ENCODE measurements around the gene MAP3K13. TPM values are rescaled to one million over a fixed set of nuclear protein-coding genes. Genes with fewer than 3 reads are reported as not detected.

MAP3K13 gene
- total RNA-seq, 4 donors from 2014 or later: 7.6 to 20.9 (median 14.4) TPM

DNA sequence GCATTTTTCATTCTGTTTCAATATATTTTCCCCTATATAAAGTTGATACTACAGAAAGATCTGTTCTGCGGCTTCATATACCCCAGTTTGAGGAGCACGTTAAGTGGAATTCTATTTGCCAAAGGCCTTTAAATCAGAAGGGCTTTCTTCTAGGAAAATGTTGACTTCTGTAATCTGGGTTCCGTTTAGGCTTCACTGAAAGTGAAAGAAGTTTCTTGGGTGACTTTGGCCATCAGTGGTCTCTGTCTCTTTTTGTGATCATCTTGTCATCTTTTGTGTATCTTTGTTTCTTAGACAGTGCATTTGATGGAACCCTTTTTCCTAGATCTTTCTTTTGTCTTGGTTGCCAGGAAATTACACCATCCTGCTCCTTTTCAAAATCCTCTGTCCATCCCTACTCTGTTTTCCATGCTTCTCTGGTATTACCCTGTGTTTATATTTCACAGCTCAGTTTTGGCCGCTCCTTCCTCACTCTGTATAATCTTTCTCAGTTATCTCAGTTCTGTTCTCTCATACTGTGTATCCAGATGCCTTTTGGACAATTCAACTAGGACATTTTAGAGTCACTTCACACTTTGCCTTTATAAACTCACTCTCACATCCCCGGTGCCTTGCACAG, 40.7 kb upstream of the MAP3K13 start:
- TF ChIP-seq, protein P1, sequence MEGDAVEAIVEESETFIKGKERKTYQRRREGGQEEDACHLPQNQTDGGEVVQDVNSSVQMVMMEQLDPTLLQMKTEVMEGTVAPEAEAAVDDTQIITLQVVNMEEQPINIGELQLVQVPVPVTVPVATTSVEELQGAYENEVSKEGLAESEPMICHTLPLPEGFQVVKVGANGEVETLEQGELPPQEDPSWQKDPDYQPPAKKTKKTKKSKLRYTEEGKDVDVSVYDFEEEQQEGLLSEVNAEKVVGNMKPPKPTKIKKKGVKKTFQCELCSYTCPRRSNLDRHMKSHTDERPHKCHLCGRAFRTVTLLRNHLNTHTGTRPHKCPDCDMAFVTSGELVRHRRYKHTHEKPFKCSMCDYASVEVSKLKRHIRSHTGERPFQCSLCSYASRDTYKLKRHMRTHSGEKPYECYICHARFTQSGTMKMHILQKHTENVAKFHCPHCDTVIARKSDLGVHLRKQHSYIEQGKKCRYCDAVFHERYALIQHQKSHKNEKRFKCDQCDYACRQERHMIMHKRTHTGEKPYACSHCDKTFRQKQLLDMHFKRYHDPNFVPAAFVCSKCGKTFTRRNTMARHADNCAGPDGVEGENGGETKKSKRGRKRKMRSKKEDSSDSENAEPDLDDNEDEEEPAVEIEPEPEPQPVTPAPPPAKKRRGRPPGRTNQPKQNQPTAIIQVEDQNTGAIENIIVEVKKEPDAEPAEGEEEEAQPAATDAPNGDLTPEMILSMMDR (IDR thresholded peaks at IDR 0.05; ENCODE audit: low read depth): no peak

DNA sequence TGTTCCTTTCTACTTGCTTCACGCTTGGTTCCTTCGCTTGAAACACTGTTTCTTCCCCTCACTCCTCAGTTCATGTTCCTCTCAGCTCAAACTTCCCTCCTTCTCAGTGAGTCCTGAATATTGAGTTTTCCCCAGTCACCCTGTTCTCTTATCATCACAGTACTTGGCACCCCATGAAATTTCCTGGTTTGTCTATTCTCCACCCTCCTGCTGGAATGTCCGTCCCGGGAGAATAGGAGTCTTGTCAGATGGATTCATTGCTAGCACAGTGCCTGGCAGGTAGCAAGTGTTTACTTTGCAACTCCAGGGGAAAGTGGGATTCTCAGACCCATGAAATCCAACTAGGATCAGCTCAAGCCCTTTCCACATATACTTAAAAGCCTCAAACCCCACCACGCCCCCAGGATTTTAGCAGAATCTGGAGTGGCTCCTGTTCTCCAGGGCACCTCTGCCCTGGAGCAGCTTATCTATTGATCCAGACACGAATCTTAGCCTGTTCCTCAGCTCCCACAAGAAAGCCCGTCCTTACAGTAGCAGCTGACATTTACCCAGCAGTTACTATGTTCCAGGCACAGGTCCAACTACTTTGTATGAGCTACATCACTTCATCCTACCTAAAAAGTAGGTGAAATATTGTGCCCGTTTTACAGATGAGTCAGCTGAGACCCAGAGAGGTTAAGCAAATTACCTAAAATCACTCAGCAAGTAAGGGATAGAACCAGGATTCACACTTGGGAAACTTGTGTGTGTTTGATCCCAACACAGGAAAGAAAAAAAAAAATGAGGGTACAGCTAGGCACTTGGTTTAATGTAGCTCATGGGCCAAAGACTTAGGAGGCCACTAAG, 36.8 kb upstream of the MAP3K13 start:
- TF ChIP-seq, protein P1 (IDR thresholded peaks at IDR 0.05; ENCODE audit: low read depth): no peak

DNA sequence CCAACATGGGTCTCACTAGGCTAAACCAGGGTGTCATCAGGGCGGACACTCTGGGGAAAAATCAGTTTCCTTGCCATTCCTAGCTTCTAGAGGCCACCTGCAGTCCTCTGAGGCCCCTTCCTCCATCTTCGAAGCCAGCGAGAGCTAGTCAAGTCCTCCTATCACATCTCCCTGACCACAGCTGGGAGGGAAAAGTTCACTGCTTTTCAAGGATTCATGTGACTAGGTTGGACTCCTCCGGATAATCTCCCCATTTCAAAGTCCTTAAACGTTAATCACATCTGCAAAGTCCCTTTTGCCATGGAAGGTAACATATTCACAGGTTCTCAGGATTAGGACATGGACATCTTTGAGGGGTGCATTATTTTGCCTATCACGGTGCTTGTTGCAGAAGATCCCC, 35.9 kb upstream of the MAP3K13 start:
- TF ChIP-seq, protein P1 (IDR thresholded peaks at IDR 0.05; ENCODE audit: low read depth): no peak

DNA sequence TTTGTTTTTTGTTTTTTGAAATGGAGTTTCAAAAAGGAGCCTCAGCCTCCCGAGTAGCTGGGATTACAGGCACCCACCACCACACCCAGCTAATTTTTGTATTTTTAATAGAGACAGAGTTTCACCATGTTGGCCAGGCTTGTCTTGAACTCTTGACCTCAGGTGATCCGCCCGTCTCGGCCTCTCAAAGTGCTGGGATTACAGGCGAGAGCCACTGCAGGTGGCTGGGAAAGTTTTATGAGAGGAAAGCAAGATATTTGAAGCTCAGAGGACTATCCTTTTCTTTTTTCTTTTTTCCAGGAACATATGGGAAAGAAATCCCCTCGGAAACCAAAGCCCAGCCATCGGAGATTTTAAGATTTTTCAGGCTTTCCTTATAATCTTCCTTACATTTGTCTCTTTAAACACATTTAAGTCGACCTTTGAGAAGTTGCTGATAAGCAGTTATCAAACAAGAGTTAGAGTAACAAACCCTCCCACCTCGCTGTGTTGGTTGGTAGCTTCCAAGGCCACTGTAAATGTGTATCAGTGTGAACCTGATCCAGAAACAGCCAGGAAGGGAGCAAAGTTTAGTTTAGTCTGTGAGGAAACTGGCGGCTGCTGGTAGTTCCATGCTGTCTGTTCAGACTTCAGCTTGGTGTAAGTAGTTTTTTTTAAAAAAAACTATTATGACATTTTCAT, 34.5 kb upstream of the MAP3K13 start:
- TF ChIP-seq, protein P1 (IDR thresholded peaks at IDR 0.05; ENCODE audit: low read depth): no peak

DNA sequence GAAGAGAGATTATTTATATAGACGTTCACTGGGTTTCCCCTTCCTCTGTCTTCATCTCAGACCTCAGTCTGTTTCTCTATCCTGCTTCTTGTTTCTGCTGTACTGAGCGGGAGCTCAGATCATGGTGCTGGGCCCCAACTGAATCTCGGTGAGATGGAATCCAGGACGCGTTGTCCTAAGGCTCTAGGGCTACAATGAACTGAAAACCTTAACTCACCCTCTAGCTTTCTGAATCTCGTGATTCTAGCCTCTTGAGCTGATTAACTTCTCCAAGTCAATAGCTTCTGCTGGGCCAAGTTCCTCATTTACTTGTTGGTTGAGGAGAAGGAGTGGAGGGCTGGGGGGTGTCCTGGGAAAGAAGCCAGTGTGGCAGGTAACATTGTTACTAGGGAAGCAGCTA, 32.7 kb upstream of the MAP3K13 start:
- TF ChIP-seq, protein P1 (IDR thresholded peaks at IDR 0.05; ENCODE audit: low read depth): no peak

DNA sequence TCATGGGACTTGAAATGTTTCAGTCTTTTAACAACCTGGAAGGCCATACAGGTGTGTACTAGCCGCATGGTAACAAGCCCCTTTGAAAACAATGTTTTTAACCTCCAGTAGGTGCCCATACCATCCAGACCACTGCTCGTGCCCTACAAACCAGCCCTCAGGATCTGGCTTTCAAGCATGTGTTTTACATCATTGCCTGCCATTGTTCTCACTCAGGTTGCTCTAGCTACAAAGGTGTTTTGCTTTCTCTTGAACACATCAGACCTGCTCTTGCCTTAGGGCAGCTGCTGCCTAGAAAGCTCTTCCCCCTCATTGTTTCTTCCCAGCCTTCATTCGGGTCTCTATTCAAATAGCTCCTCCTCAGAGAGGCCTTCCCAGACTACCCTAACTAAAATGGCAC, 32.3 kb upstream of the MAP3K13 start:
- TF ChIP-seq, protein P1 (IDR thresholded peaks at IDR 0.05; ENCODE audit: low read depth): no peak
